Measurements from ENCODE around the gene BTBD9.
A peak's percentile ranks its signal among the peaks of the same experiment; 100 is the strongest.

BTBD9 gene

DNA sequence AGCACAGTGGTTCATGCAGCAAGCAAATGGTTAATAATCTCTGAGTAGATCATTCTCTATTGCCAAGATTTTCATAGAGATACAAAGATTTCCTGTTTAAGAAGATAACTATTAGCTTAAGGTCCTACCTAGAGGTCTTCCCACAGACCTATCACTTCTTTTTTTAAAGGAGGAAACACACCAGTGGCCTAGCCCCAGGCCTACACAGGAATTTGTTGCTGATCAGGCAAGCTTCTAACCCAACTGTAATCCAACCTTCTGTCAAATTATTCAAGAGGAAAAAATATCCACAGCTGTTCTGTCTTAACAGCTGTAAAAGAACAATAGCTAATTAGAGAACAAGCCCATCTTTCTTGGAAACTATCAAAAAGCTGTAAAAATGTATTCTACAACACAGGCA, 332.8 kb downstream of the BTBD9 start:
- H3K27me3 ChIP-seq (replicated peaks; ENCODE audit: control insufficient read depth, insufficient read depth, low read length): no peaks in the 10 kb centered on the region
- TF ChIP-seq CTCF (IDR thresholded peaks at IDR 0.05; ENCODE audit: insufficient read depth, low read length, poor library complexity, severe bottlenecking): no peak
- H3K36me3 ChIP-seq (ENCODE audit: control insufficient read depth, insufficient read depth, low read length): no peaks in the 10 kb centered on the region
- no peak overlapping the region for H3K4me3 ChIP-seq (replicated peaks; ENCODE audit: low read depth, low read length)
- no peak for DNase-seq (ENCODE audit: extremely low read depth, insufficient read length)

DNA sequence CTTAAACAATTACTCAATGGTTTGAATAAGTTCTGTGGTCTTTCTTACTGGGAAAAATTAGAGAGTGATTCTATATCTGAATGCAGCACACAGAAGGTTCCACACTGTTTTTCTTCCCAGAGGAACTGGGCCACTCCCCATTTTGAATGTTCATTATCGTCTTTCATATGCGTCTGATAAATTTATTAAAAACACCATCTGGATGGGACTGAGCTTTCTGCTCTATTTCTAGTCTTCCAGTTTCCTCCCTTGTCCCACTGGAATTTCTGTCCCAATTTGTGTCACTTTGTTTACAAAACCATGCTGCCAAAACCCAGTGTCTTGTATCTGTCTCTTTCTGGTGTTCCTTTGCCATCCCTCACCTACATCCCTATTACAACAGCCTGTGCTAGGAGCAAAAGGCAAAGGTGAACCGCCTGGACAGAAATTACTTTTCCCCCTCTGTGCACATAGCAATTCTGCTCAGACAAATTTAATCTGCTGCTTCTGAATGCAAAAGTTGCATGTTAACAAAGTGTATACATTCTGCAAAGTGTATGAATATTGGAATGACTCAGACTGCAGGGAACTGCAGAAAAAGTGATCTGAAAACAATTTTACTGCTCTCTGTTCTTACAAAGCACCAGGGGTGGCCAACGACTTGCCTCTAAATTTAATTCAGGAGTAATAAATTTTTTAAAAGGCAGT, 333.6 kb downstream of the BTBD9 start:
- Histone ChIP-seq H3K4me3 (replicated peaks; ENCODE audit: low read depth, low read length) (no peak overlapping the region), H3K36me3 (ENCODE audit: control insufficient read depth, insufficient read depth, low read length) (no peaks in the 10 kb centered on the region), H3K27me3 (replicated peaks; ENCODE audit: control insufficient read depth, insufficient read depth, low read length) (no peaks in the 10 kb centered on the region)
- peak; percentile 56 for DNase-seq (ENCODE audit: extremely low read depth, insufficient read length)
- TF ChIP-seq CTCF (IDR thresholded peaks at IDR 0.05; ENCODE audit: insufficient read depth, low read length, poor library complexity, severe bottlenecking): no peak

GRCh38 chr6:38302838-38303237, 336.9 kb downstream of the BTBD9 start:
- Histone ChIP-seq H3K27me3 (replicated peaks; ENCODE audit: control insufficient read depth, insufficient read depth, low read length) (no peaks in the 10 kb centered on the region), H3K36me3 (ENCODE audit: control insufficient read depth, insufficient read depth, low read length) (no peaks in the 10 kb centered on the region), H3K4me3 (replicated peaks; ENCODE audit: low read depth, low read length) (no peak overlapping the region)
- no peak for TF ChIP-seq CTCF (IDR thresholded peaks at IDR 0.05; ENCODE audit: insufficient read depth, low read length, poor library complexity, severe bottlenecking)
- no peak for DNase-seq (ENCODE audit: extremely low read depth, insufficient read length)

GRCh38 chr6:38302081-38302480, 337.6 kb downstream of the BTBD9 start:
- no peaks in the 10 kb centered on the region for H3K27me3 ChIP-seq (replicated peaks; ENCODE audit: control insufficient read depth, insufficient read depth, low read length)
- TF ChIP-seq CTCF (IDR thresholded peaks at IDR 0.05; ENCODE audit: insufficient read depth, low read length, poor library complexity, severe bottlenecking): no peak
- no peaks in the 10 kb centered on the region for H3K36me3 ChIP-seq (ENCODE audit: control insufficient read depth, insufficient read depth, low read length)
- H3K4me3 ChIP-seq (replicated peaks; ENCODE audit: low read depth, low read length): no peak overlapping the region
- no peak for DNase-seq (ENCODE audit: extremely low read depth, insufficient read length)

DNA sequence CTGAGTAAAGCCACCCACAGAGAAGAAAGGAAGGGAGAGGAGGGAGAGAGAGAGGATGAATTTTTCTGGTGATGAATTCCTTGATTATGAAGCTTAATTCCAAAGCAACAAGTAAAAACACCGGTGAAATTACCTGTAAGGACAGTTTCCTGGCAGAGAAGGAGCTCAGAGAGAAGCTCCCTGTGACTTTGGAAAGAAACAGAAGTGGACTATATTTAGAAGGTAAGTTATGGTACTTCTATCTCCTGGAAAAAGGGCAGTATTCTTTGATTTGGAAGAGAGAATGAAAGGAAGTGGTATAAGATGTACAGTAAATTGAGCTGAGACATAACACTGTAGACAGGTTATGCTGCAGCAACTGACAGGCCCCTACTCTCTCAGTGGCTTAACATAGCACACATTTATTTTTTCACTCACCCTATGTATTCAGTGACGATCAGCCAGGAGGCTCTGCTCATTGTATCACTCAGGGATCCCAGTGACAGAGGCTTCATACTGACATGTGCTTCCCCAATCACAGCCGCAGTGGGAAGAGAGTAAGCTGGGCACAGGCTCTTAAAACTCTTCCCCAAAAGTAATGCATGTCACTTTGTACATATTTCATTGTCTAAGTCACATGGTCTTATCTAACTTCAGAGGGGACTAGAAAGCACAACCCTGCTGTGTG, 349.5 kb downstream of the BTBD9 start:
- TF ChIP-seq CTCF (IDR thresholded peaks at IDR 0.05; ENCODE audit: insufficient read depth, low read length, poor library complexity, severe bottlenecking): no peak
- Histone ChIP-seq H3K4me3 (replicated peaks; ENCODE audit: low read depth, low read length) (no peak overlapping the region), H3K36me3 (ENCODE audit: control insufficient read depth, insufficient read depth, low read length) (no peaks in the 10 kb centered on the region), H3K27me3 (replicated peaks; ENCODE audit: control insufficient read depth, insufficient read depth, low read length) (no peaks in the 10 kb centered on the region)
- no peak for DNase-seq (ENCODE audit: extremely low read depth, insufficient read length)

Measured in GM06990 (cell line).